Vagina (tissue), 2 donors: ENCODE measurements around the gene CDON. TPM values are rescaled to one million over a fixed set of nuclear protein-coding genes. Genes with fewer than 3 reads are reported as not detected.

ENCODE experiments used
- DNase-seq, 2 donors: peaks; one replicate each; pipeline ENCODE4 v3.0.0-alpha.2; 2017; ENCODE audit errors: extremely low spot score in 2 of 2
- H3K27ac ChIP-seq: fragments of 200-600 bp; sonication (generic); one replicate; pipeline ENCODE4 v1.5.1; 2019
- H3K27me3 ChIP-seq: fragments of 200-600 bp; sonication (generic); one replicate; pipeline ENCODE4 v1.5.1; 2019
- H3K36me3 ChIP-seq, 2 donors: fragments of 200-600 bp; sonication (generic); one replicate each; pipeline ENCODE4 v1.5.1; 2017 to 2019
- H3K4me1 ChIP-seq: fragments of 200-600 bp; sonication (generic); one replicate; pipeline ENCODE4 v1.5.1; 2019
- H3K4me3 ChIP-seq, 2 donors: fragments of 200-600 bp; sonication (generic); 1 replicate in 1 of 2; 2 replicates in 1 of 2; pipeline ENCODE4 v1.5.1; 2016 to 2019
- H3K9me3 ChIP-seq: fragments of 200-600 bp; sonication (generic); one replicate; pipeline ENCODE4 v1.5.1; 2019
- CTCF ChIP-seq, 3 experiments: fragments of 450-650 bp in 2 of 3; fragments of 200-600 bp in 1 of 3; sonication (generic) in 1 of 3; IDR thresholded peaks; one replicate each; pipeline ENCODE4 v1.5.1; 2017 to 2019; ENCODE audit warnings: antibody characterized with exemption in 3 of 3, mild to moderate bottlenecking in 2 of 3, moderate library complexity in 2 of 3
- POLR2A ChIP-seq, 2 donors: fragments of 450-650 bp; IDR thresholded peaks; one replicate each; pipeline ENCODE4 v1.6.1; 2017; ENCODE audit warnings: antibody characterized with exemption in 2 of 2, mild to moderate bottlenecking in 2 of 2, moderate library complexity in 2 of 2
- POLR2AphosphoS5 ChIP-seq, 2 donors: sonication (generic); formaldehyde crosslinking; IDR thresholded peaks; one replicate each; pipeline ENCODE4 v1.9.0; 2017; ENCODE audit warnings: antibody characterized with exemption in 2 of 2, mild to moderate bottlenecking in 2 of 2, low read depth in 1 of 2; ENCODE audit not compliant: insufficient read depth in 1 of 2
- intact Hi-C: fragments of 100-400 bp; cut with DNase I; formaldehyde crosslinking; loops from one replicate; pipeline ENCODE4 v1.15.1; 2023
- total RNA-seq: library from RNA; depleted of rRNA; stranded (reverse); fragments of >200 nt; gene quantifications from one replicate; pipeline ENCODE4 v1.2.3, GENCODE V29; 2016

Gene CDON
- total RNA-seq, 1 donor from 2014 or later = 9.8 TPM

- TF ChIP-seq POLR2A (IDR thresholded peaks at IDR 0.05) = no peak
- no peak for TF ChIP-seq CTCF (IDR thresholded peaks at IDR 0.05)
- no peak for TF ChIP-seq POLR2AphosphoS5 (IDR thresholded peaks at IDR 0.05; ENCODE audit: insufficient read depth in 1 of 2, low read depth in 1 of 2)
- H3K36me3 ChIP-seq = no peaks in the 10 kb centered on the region
Measured at GRCh38 chr11:125998267-125998666, 64.4 kb downstream of the CDON start.

GRCh38 chr11:125995313-125995712 lies 67.4 kb downstream of the CDON start:
- Histone ChIP-seq H3K36me3 (no peaks in the 10 kb centered on the region), H3K27me3 (no peaks in the 10 kb centered on the region), H3K4me3 (no peak overlapping the region), H3K9me3 (no peaks in the 10 kb centered on the region), H3K27ac (no peak overlapping the region), H3K4me1 (no peaks in the 10 kb centered on the region)
- intact Hi-C loops = no loop called here
- TF ChIP-seq POLR2AphosphoS5 (IDR thresholded peaks at IDR 0.05; ENCODE audit: insufficient read depth in 1 of 2, low read depth in 1 of 2) (no peak), CTCF (IDR thresholded peaks at IDR 0.05) (no peak), POLR2A (IDR thresholded peaks at IDR 0.05) (no peak)
- DNase-seq = no peak

More at GRCh38 chr11:125998267-125998666, 64.4 kb downstream of the CDON start:
- Histone ChIP-seq H3K4me3 (no peak overlapping the region), H3K9me3 (no peaks in the 10 kb centered on the region), H3K4me1 (no peaks in the 10 kb centered on the region), H3K27ac (no peak overlapping the region), H3K27me3 (no peaks in the 10 kb centered on the region)
- DNase-seq = no peak
- intact Hi-C loops = no loop called here

GRCh38 chr11:125994509-125994908 lies 68.2 kb downstream of the CDON start:
- Histone ChIP-seq H3K27me3 (no peaks in the 10 kb centered on the region), H3K4me1 (no peaks in the 10 kb centered on the region), H3K36me3 (no peaks in the 10 kb centered on the region), H3K27ac (no peak overlapping the region), H3K9me3 (no peaks in the 10 kb centered on the region), H3K4me3 (no peak overlapping the region)
- TF ChIP-seq CTCF (IDR thresholded peaks at IDR 0.05) (no peak), POLR2A (IDR thresholded peaks at IDR 0.05) (no peak), POLR2AphosphoS5 (IDR thresholded peaks at IDR 0.05; ENCODE audit: insufficient read depth in 1 of 2, low read depth in 1 of 2) (no peak)
- intact Hi-C loops = no loop called here
- DNase-seq = no peak

- DNase-seq = no peak
- Histone ChIP-seq H3K27ac (no peak overlapping the region), H3K27me3 (no peaks in the 10 kb centered on the region), H3K36me3 (no peaks in the 10 kb centered on the region), H3K4me1 (no peaks in the 10 kb centered on the region), H3K4me3 (no peak overlapping the region), H3K9me3 (no peaks in the 10 kb centered on the region)
- TF ChIP-seq POLR2AphosphoS5 (IDR thresholded peaks at IDR 0.05; ENCODE audit: insufficient read depth in 1 of 2, low read depth in 1 of 2) = no peak
- TF ChIP-seq CTCF (IDR thresholded peaks at IDR 0.05) = no peak
- TF ChIP-seq POLR2A (IDR thresholded peaks at IDR 0.05) = no peak
- intact Hi-C loops = no loop called here
Measured at GRCh38 chr11:125992893-125993292, 69.8 kb downstream of the CDON start.

GRCh38 chr11:125990244-125990643 lies 72.4 kb downstream of the CDON start:
- Histone ChIP-seq H3K36me3 (no peaks in the 10 kb centered on the region), H3K27me3 (no peaks in the 10 kb centered on the region), H3K4me1 (no peaks in the 10 kb centered on the region), H3K9me3 (no peaks in the 10 kb centered on the region), H3K27ac (no peak overlapping the region), H3K4me3 (no peak overlapping the region)
- intact Hi-C loops = no loop called here
- DNase-seq = no peak
- TF ChIP-seq CTCF (IDR thresholded peaks at IDR 0.05) (no peak), POLR2A (IDR thresholded peaks at IDR 0.05) (no peak), POLR2AphosphoS5 (IDR thresholded peaks at IDR 0.05; ENCODE audit: insufficient read depth in 1 of 2, low read depth in 1 of 2) (no peak)
